ENCODE data around the gene PSMB7.

Gene PSMB7

GRCh38 chr9:124357721-124358361 is 57.4 kb downstream of the PSMB7 start:
- no peak for DNase-seq
- no peak overlapping the region for H3K4me3 ChIP-seq (ENCODE audit: low read length)
- peaks cover 4% of the 10 kb centered on the region; the same call in 1 of the 2 replicates for H3K36me3 ChIP-seq (replicated peaks; ENCODE audit: insufficient read depth, low read length)
- no peak overlapping the region for H3K27ac ChIP-seq (ENCODE audit: low read length)
- H3K4me1 ChIP-seq (ENCODE audit: low read length), result no peaks in the 10 kb centered on the region
- H3K9me2 ChIP-seq (replicated peaks; ENCODE audit: insufficient read depth, low read length), result no peaks in the 10 kb centered on the region
- H4K20me1 ChIP-seq (ENCODE audit: insufficient read depth, low read length), result peaks cover 22% of the 10 kb centered on the region
- no peak overlapping the region for H3K9ac ChIP-seq (ENCODE audit: low read length)
- TF ChIP-seq CTCF (IDR thresholded peaks at IDR 0.05; ENCODE audit: low read length) (0 out of 2 replicates have a peak, but pooled peaks have one; percentile 11), EZH2 (optimal IDR thresholded peaks at IDR 0.05; ENCODE audit: low read depth, low read length) (no peak), EZH2phosphoT487 (IDR thresholded peaks at IDR 0.05; ENCODE audit: low read length) (no peak)
- no peaks in the 10 kb centered on the region for H3F3A ChIP-seq (ENCODE audit: insufficient read depth, low read length)
- no peak overlapping the region for H2AFZ ChIP-seq (ENCODE audit: low read length)
- H3K27me3 ChIP-seq (replicated peaks; ENCODE audit: insufficient read depth, low read length), result no peaks in the 10 kb centered on the region
- H3K79me2 ChIP-seq (ENCODE audit: low read length), result peaks cover 85% of the 10 kb centered on the region
- H3K9me3 ChIP-seq (replicated peaks; ENCODE audit: insufficient read depth, low read length), result no peaks in the 10 kb centered on the region
- H3K4me2 ChIP-seq (ENCODE audit: low read depth, low read length), result no peak overlapping the region

GRCh38 chr9:124356745-124357390 is 58.4 kb downstream of the PSMB7 start:
- H3K4me3 ChIP-seq (ENCODE audit: low read length), result no peak overlapping the region
- no peak overlapping the region for H3K4me2 ChIP-seq (ENCODE audit: low read depth, low read length)
- no peak for TF ChIP-seq CTCF (IDR thresholded peaks at IDR 0.05; ENCODE audit: low read length)
- TF ChIP-seq EZH2 (optimal IDR thresholded peaks at IDR 0.05; ENCODE audit: low read depth, low read length), result no peak
- TF ChIP-seq EZH2phosphoT487 (IDR thresholded peaks at IDR 0.05; ENCODE audit: low read length), result no peak
- peaks cover 22% of the 10 kb centered on the region for H4K20me1 ChIP-seq (ENCODE audit: insufficient read depth, low read length)
- H3K27ac ChIP-seq (ENCODE audit: low read length), result no peak overlapping the region
- no peaks in the 10 kb centered on the region for H3F3A ChIP-seq (ENCODE audit: insufficient read depth, low read length)
- H3K79me2 ChIP-seq (ENCODE audit: low read length), result peaks cover 76% of the 10 kb centered on the region
- H3K27me3 ChIP-seq (replicated peaks; ENCODE audit: insufficient read depth, low read length), result no peaks in the 10 kb centered on the region
- H3K4me1 ChIP-seq (ENCODE audit: low read length), result no peaks in the 10 kb centered on the region
- H3K9me2 ChIP-seq (replicated peaks; ENCODE audit: insufficient read depth, low read length), result no peaks in the 10 kb centered on the region
- H2AFZ ChIP-seq (ENCODE audit: low read length), result no peak overlapping the region
- no peaks in the 10 kb centered on the region for H3K9me3 ChIP-seq (replicated peaks; ENCODE audit: insufficient read depth, low read length)
- DNase-seq, result no peak
- H3K36me3 ChIP-seq (replicated peaks; ENCODE audit: insufficient read depth, low read length), result peaks cover 14% of the 10 kb centered on the region; the same call in 1 of the 2 replicates
- H3K9ac ChIP-seq (ENCODE audit: low read length), result no peak overlapping the region

GRCh38 chr9:124355941-124356744 is 59.1 kb downstream of the PSMB7 start:
- Histone ChIP-seq H3K27ac (ENCODE audit: low read length) (no peak overlapping the region), H3K4me2 (ENCODE audit: low read depth, low read length) (no peak overlapping the region), H3K4me1 (ENCODE audit: low read length) (no peaks in the 10 kb centered on the region), H3K9me2 (replicated peaks; ENCODE audit: insufficient read depth, low read length) (no peaks in the 10 kb centered on the region), H3K4me3 (ENCODE audit: low read length) (no peak overlapping the region), H3K9me3 (replicated peaks; ENCODE audit: insufficient read depth, low read length) (no peaks in the 10 kb centered on the region), H3K27me3 (replicated peaks; ENCODE audit: insufficient read depth, low read length) (no peaks in the 10 kb centered on the region), H3K79me2 (ENCODE audit: low read length) (peaks cover 69% of the 10 kb centered on the region), H4K20me1 (ENCODE audit: insufficient read depth, low read length) (peaks cover 22% of the 10 kb centered on the region), H3F3A (ENCODE audit: insufficient read depth, low read length) (no peaks in the 10 kb centered on the region), H3K9ac (ENCODE audit: low read length) (no peak overlapping the region), H2AFZ (ENCODE audit: low read length) (no peak overlapping the region), H3K36me3 (replicated peaks; ENCODE audit: insufficient read depth, low read length) (peaks cover 15% of the 10 kb centered on the region; the same call in 1 of the 2 replicates)
- no peak for DNase-seq
- no peak for TF ChIP-seq EZH2phosphoT487 (IDR thresholded peaks at IDR 0.05; ENCODE audit: low read length)
- TF ChIP-seq CTCF (IDR thresholded peaks at IDR 0.05; ENCODE audit: low read length), result no peak
- no peak for TF ChIP-seq EZH2 (optimal IDR thresholded peaks at IDR 0.05; ENCODE audit: low read depth, low read length)

Measured in MM.1S (cell line).